Fibroblast of lung (primary cell): ENCODE data around the gene TAGLN2. TPM values are rescaled to one million over a fixed set of nuclear protein-coding genes. Genes with fewer than 3 reads are reported as not detected.

Experiments
- DNase-seq, 2 donors: peaks; one replicate each; pipeline versions ENCODE4 v3.0.0 to v3.0.0-alpha.2; 2010; ENCODE audit warnings: low read depth in 2 of 2
- H2AFZ ChIP-seq: 2 replicates; pipeline ENCODE4 v1.5.1; 2012; ENCODE audit warnings: low read length, control low read depth, inconsistent platforms
- H3K27ac ChIP-seq: 2 replicates; pipeline ENCODE4 v1.5.1; 2011; ENCODE audit warnings: low read length, control low read depth; ENCODE audit not compliant: insufficient read depth
- H3K27me3 ChIP-seq: 2 replicates; pipeline ENCODE4 v1.5.1; 2011; ENCODE audit warnings: mild to moderate bottlenecking, low read length; ENCODE audit not compliant: control insufficient read depth, insufficient read depth
- H3K36me3 ChIP-seq: 2 replicates; pipeline ENCODE4 v1.5.1; 2011; ENCODE audit warnings: low read length; ENCODE audit not compliant: control insufficient read depth, insufficient read depth
- H3K4me1 ChIP-seq: 2 replicates; pipeline ENCODE4 v1.5.1; 2011; ENCODE audit warnings: low read length; ENCODE audit not compliant: control insufficient read depth, insufficient read depth; ENCODE audit errors: extremely low read depth
- H3K4me2 ChIP-seq: 2 replicates; pipeline ENCODE4 v1.5.1; 2011; ENCODE audit warnings: low read length, control low read depth; ENCODE audit not compliant: insufficient read depth; ENCODE audit errors: extremely low read depth
- H3K4me3 ChIP-seq, 4 experiments: fragments of 200-600 bp in 1 of 4; sonication (generic) in 1 of 4; replicated peaks in 1 of 4; 2 replicates each; pipeline ENCODE4 v1.5.1; 2011 to 2016; ENCODE audit warnings: low read length in 4 of 4, low read depth in 3 of 4, mild to moderate bottlenecking in 3 of 4, control low read depth in 2 of 4, inconsistent platforms in 1 of 4, mixed read lengths in 1 of 4; ENCODE audit not compliant: insufficient read depth in 1 of 4; ENCODE audit errors: control extremely low read depth in 1 of 4
- H3K79me2 ChIP-seq: 2 replicates; pipeline ENCODE4 v1.5.1; 2012; ENCODE audit warnings: mild to moderate bottlenecking, low read length, inconsistent platforms; ENCODE audit not compliant: control insufficient read depth, insufficient read depth
- H3K9ac ChIP-seq: 2 replicates; pipeline ENCODE4 v1.5.1; 2011; ENCODE audit warnings: mild to moderate bottlenecking, low read length, control low read depth; ENCODE audit not compliant: insufficient read depth
- H3K9me3 ChIP-seq: 2 replicates; pipeline ENCODE4 v1.5.1; 2012; ENCODE audit warnings: low read depth, low read length; ENCODE audit not compliant: control insufficient read depth, insufficient read depth
- H4K20me1 ChIP-seq: 2 replicates; pipeline ENCODE4 v1.5.1; 2011; ENCODE audit warnings: low read length; ENCODE audit not compliant: control insufficient read depth, insufficient read depth; ENCODE audit errors: extremely low read depth
- EZH2 ChIP-seq: IDR thresholded peaks from 2 replicates; pipeline ENCODE4 v1.5.1; 2012; ENCODE audit warnings: low read length, control low read depth, mild to moderate bottlenecking; ENCODE audit errors: missing control alignments
- polyA plus RNA-seq, 2 donors: library from polyadenylated mRNA; depleted of rRNA in 1 of 2; stranded (reverse) in 1 of 2; unstranded in 1 of 2; fragments of >200 nt; gene quantifications; 2 replicates each; pipeline ENCODE4 v1.2.1, GENCODE V29; 2011 to 2012; ENCODE audit warnings: missing spikeins in 1 of 2
- total RNA-seq: library from RNA; depleted of rRNA; stranded (reverse); fragments of >200 nt; gene quantifications from 2 replicates; pipeline ENCODE4 v1.2.1, GENCODE V29; 2014
- TF ChIP-seq, protein P1 (sequence below), 2 donors: IDR thresholded peaks in 1 of 2; conservative IDR thresholded peaks in 1 of 2; 1 replicate in 1 of 2; 2 replicates in 1 of 2; pipeline ENCODE4 v1.5.1; 2011 to 2012; ENCODE audit warnings: low read length in 2 of 2, control low read depth in 1 of 2, inconsistent platforms in 1 of 2, low read depth in 1 of 2, mild to moderate bottlenecking in 1 of 2

TAGLN2 gene
- total and polyA plus RNA-seq, 2 donors (not counting 1 experiment from before 2014, with no cell fraction given) = 300 to 718 TPM

DNA sequence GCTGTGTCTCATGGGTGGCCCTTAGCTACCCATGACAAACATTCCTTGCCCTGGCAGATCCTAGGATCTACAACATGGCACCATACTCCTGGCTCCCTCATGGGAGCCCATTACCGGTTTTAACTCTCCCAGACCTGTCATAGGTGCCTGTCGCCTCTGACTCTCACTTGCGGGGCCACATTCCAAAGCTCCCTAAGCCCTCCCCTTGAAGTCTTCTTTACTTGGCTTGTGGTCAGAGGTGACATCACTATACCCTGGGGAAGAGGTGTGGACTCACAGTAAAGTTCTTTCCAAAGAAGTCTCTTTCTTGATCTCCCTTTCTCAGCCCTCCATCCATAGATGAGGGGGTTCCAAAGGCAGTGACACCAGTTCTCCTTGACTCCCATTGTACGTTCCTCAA lies 34.1 kb upstream of the TAGLN2 start:
- DNase-seq = peak in 1 of 2 donors; percentile 11
- Histone ChIP-seq H3K36me3 (no peaks in the 10 kb centered on the region), H3K27ac (no peak overlapping the region)

GRCh38 chr1:159958719-159959380 lies 33.5 kb upstream of the TAGLN2 start:
- H3K4me2 ChIP-seq = no peak overlapping the region
- no peaks in the 10 kb centered on the region for H3K9me3 ChIP-seq
- H3K4me3 ChIP-seq = no peak overlapping the region
- H3K4me1 ChIP-seq = no peaks in the 10 kb centered on the region
- no peak overlapping the region for H3K27ac ChIP-seq
- no peak for DNase-seq
- H3K36me3 ChIP-seq = no peaks in the 10 kb centered on the region
- H3K27me3 ChIP-seq = no peaks in the 10 kb centered on the region
- no peak overlapping the region for H2AFZ ChIP-seq
- H3K9ac ChIP-seq = no peak overlapping the region
- no peak for TF ChIP-seq EZH2
- TF ChIP-seq, protein P1, sequence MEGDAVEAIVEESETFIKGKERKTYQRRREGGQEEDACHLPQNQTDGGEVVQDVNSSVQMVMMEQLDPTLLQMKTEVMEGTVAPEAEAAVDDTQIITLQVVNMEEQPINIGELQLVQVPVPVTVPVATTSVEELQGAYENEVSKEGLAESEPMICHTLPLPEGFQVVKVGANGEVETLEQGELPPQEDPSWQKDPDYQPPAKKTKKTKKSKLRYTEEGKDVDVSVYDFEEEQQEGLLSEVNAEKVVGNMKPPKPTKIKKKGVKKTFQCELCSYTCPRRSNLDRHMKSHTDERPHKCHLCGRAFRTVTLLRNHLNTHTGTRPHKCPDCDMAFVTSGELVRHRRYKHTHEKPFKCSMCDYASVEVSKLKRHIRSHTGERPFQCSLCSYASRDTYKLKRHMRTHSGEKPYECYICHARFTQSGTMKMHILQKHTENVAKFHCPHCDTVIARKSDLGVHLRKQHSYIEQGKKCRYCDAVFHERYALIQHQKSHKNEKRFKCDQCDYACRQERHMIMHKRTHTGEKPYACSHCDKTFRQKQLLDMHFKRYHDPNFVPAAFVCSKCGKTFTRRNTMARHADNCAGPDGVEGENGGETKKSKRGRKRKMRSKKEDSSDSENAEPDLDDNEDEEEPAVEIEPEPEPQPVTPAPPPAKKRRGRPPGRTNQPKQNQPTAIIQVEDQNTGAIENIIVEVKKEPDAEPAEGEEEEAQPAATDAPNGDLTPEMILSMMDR (conservative IDR thresholded peaks at IDR 0.05 in 1 of 2, IDR thresholded peaks at IDR 0.05 in 1 of 2; ENCODE audit: low read depth in 1 of 2, low read length in 2 of 2) = no peak
- no peaks in the 10 kb centered on the region for H3K79me2 ChIP-seq
- H4K20me1 ChIP-seq = no peaks in the 10 kb centered on the region

More for the DNA sequence above, 34.1 kb upstream of the TAGLN2 start:
- H3K9ac ChIP-seq = no peak overlapping the region
- H3K9me3 ChIP-seq = no peaks in the 10 kb centered on the region
- TF ChIP-seq, protein P1 (conservative IDR thresholded peaks at IDR 0.05 in 1 of 2, IDR thresholded peaks at IDR 0.05 in 1 of 2; ENCODE audit: low read depth in 1 of 2, low read length in 2 of 2) = no peak
- TF ChIP-seq EZH2 = no peak
- no peaks in the 10 kb centered on the region for H4K20me1 ChIP-seq
- no peaks in the 10 kb centered on the region for H3K27me3 ChIP-seq
- no peaks in the 10 kb centered on the region for H3K4me1 ChIP-seq
- H2AFZ ChIP-seq = no peak overlapping the region
- no peak overlapping the region for H3K4me2 ChIP-seq
- H3K79me2 ChIP-seq = no peaks in the 10 kb centered on the region
- H3K4me3 ChIP-seq = no peak overlapping the region

DNA sequence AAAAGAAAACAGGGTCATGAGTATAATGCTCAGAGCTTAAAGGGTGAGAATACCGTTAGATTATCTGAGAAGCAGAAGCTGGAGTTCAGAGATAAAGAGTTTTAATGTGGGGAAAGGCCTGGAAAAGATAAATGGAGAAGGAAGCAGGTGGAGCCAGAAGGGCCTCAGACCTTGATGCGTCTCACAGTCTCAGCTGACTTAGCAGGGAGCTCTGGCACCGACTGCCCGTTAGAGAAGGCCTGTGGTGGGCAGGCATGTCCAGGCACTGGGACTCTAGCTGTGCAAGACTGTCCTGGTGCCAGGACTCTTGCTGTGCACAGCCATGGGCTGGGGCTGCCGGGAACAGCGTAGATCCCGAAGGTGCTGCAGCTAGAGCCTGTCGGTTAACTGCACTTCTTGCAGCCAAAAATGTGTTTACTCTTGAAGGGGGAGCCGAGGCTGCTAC lies 32.5 kb upstream of the TAGLN2 start:
- Histone ChIP-seq H3K9me3 (no peaks in the 10 kb centered on the region), H2AFZ (no peak overlapping the region), H3K9ac (no peak overlapping the region), H3K36me3 (no peaks in the 10 kb centered on the region), H3K4me1 (no peaks in the 10 kb centered on the region), H3K79me2 (no peaks in the 10 kb centered on the region), H4K20me1 (no peaks in the 10 kb centered on the region), H3K4me2 (no peak overlapping the region), H3K27me3 (no peaks in the 10 kb centered on the region), H3K4me3 (no peak overlapping the region), H3K27ac (no peak overlapping the region)
- TF ChIP-seq EZH2 = no peak
- TF ChIP-seq, protein P1 (conservative IDR thresholded peaks at IDR 0.05 in 1 of 2, IDR thresholded peaks at IDR 0.05 in 1 of 2; ENCODE audit: low read depth in 1 of 2, low read length in 2 of 2) = no peak
- DNase-seq = no peak
